Measurements from ENCODE around the gene ARPC1A. TPM values are rescaled to one million over a fixed set of nuclear protein-coding genes. Genes with fewer than 3 reads are reported as not detected.

The ARPC1A gene
- total RNA-seq, 4 donors from 2014 or later = 76.5 to 118 (median 103) TPM

GRCh38 chr7:99406557-99406956 is 80.9 kb downstream of the ARPC1A start:
- DNase-seq = no peak
- TF ChIP-seq CTCF (IDR thresholded peaks at IDR 0.05) (no peak), POLR2A (IDR thresholded peaks at IDR 0.05) (no peak)
- intact Hi-C loops (cut with DNase I; ENCODE audit: low total_unique reads) = no loop called here
- Histone ChIP-seq H3K4me3 (no peak overlapping the region), H3K27me3 (no peaks in the 10 kb centered on the region), H3K4me1 (peaks cover 3 to 22% of the 10 kb centered on the region in 2 donors), H3K9me3 (no peaks in the 10 kb centered on the region), H3K36me3 (no peaks in the 10 kb centered on the region), H3K27ac (no peak overlapping the region)

- Histone ChIP-seq H3K9me3 (no peaks in the 10 kb centered on the region), H3K4me1 (peaks cover 3 to 22% of the 10 kb centered on the region in 2 donors), H3K27me3 (no peaks in the 10 kb centered on the region), H3K4me3 (peak overlapping the region; percentile 78 to 84), H3K27ac (peak overlapping the region; percentile 93 to 98), H3K36me3 (no peaks in the 10 kb centered on the region)
- no peak for TF ChIP-seq CTCF (IDR thresholded peaks at IDR 0.05)
- TF ChIP-seq POLR2A (IDR thresholded peaks at IDR 0.05) = no peak
- intact Hi-C loops (cut with DNase I; ENCODE audit: low total_unique reads) = no loop called here
- DNase-seq = peak; percentile 71 to 72
These were observed 82.2 kb downstream of the ARPC1A start for GRCh38 chr7:99407872-99408378.

- H3K27me3 ChIP-seq = no peaks in the 10 kb centered on the region
- TF ChIP-seq CTCF (IDR thresholded peaks at IDR 0.05) (peak in 3 of 4 experiments; percentile 18 to 66 (median 34)), POLR2A (IDR thresholded peaks at IDR 0.05) (peak; percentile 73 to 77)
- intact Hi-C loops (cut with DNase I; ENCODE audit: low total_unique reads) = no loop called here
- no peaks in the 10 kb centered on the region for H3K36me3 ChIP-seq
- H3K4me1 ChIP-seq = peaks cover 3 to 22% of the 10 kb centered on the region in 2 donors
- peak within 1 kb of the TSS; percentile 78 to 84 for H3K4me3 ChIP-seq
- DNase-seq = peak; percentile 92 to 93
- H3K9me3 ChIP-seq = no peaks in the 10 kb centered on the region
- peak within 1 kb of the TSS; percentile 93 to 98 for H3K27ac ChIP-seq
These were observed 82.9 kb downstream of the ARPC1A start, which contains the start of the genes BUD31 and PDAP1 for GRCh38 chr7:99408379-99409191. Gene BUD31 (plus strand): TSS chr7:99408969. CDS start chr7:99411093, 2,124 bp downstream. Gene PDAP1 (minus strand): TSS chr7:99408597. CDS start chr7:99408548, 49 bp downstream.

GRCh38 chr7:99409192-99409572 is 83.5 kb downstream of the ARPC1A start:
- no peaks in the 10 kb centered on the region for H3K27me3 ChIP-seq
- H3K9me3 ChIP-seq = no peaks in the 10 kb centered on the region
- DNase-seq = no peak
- H3K36me3 ChIP-seq = no peaks in the 10 kb centered on the region
- peak overlapping the region; percentile 78 to 84 for H3K4me3 ChIP-seq
- H3K4me1 ChIP-seq = peaks cover 3 to 22% of the 10 kb centered on the region in 2 donors
- peak overlapping the region; percentile 93 to 98 for H3K27ac ChIP-seq
- intact Hi-C loops (cut with DNase I; ENCODE audit: low total_unique reads) = no loop called here
- TF ChIP-seq POLR2A (IDR thresholded peaks at IDR 0.05) (no peak), CTCF (IDR thresholded peaks at IDR 0.05) (no peak)

GRCh38 chr7:99409806-99410205 is 84.1 kb downstream of the ARPC1A start:
- peaks cover 3 to 19% of the 10 kb centered on the region in 2 donors for H3K4me1 ChIP-seq
- intact Hi-C loops (cut with DNase I; ENCODE audit: low total_unique reads) = no loop called here
- H3K27me3 ChIP-seq = no peaks in the 10 kb centered on the region
- DNase-seq = no peak
- H3K9me3 ChIP-seq = no peaks in the 10 kb centered on the region
- H3K4me3 ChIP-seq = peak overlapping the region; percentile 78 to 84
- no peak for TF ChIP-seq CTCF (IDR thresholded peaks at IDR 0.05)
- H3K36me3 ChIP-seq = no peaks in the 10 kb centered on the region
- H3K27ac ChIP-seq = peak overlapping the region; percentile 93 to 98
